Ureter (tissue), 1 donor: ENCODE data around the gene PSMA7. TPM values are rescaled to one million over a fixed set of nuclear protein-coding genes. Genes with fewer than 3 reads are reported as not detected.

Source experiments
- DNase-seq: peaks from one replicate; pipeline ENCODE4 v3.0.0-alpha.2; 2020; ENCODE audit warnings: low spot score
- total RNA-seq: library from RNA; stranded (reverse); gene quantifications from one replicate; pipeline ENCODE4 v1.2.4, GENCODE V29; 2023
- donor health status: DM: yes; HTN: yes; CAD: no.

Gene PSMA7
- total RNA-seq, 1 donor from 2014 or later: 181 TPM

DNA sequence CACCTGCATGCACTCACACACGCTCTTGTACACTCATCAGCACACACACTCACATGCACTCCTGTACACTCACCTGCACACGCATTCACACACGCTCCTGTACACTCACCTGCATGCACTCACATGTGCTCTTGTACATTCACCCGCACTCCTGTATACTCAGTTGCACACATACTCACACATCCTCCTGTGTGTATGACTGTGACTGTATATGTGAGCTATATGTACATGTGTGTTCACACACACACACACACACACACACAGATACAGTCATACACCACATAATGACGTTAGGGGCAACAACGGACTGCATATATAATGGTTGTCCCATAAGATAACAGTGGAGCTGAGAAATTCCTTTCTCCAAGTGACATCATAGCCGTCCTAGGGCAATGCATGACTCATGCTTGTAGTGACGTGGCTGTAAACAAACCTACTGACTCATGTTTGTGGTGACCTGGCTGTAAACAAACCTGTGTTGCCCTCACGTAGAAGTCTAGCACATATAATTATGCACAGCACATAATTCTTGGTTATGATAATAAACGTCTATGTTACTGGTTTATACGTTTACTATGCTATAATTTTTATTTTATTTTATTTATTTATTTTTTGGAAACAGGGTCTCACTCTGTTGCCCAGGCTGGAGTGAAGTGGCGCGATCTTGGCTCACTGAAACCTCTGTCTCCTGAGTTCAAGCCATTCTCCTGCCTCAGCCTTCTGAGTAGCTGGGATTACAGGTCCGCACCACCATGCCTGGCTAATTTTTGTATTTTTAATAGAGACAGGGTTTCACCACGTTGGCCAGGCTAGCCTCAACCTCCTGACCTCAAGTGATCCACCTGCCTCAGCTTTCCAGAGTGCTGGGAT lies 54.7 kb downstream of the PSMA7 start:
- DNase-seq: no peak

- DNase-seq: no peak
These were observed 55.6 kb downstream of the PSMA7 start for GRCh38 chr20:62087632-62088031.

GRCh38 chr20:62087227-62087626 lies 56.0 kb downstream of the PSMA7 start:
- DNase-seq: no peak

Other genes with a start within 250 kb of the PSMA7 start
- 31.3 TPM for gene TAF4, start 77.5 kb downstream of the PSMA7 start, total RNA-seq
- 39.0 TPM for gene LSM14B, start 20.9 kb downstream of the PSMA7 start, total RNA-seq
- 15.6 TPM for gene SS18L1, start 375 bp upstream of the PSMA7 start, total RNA-seq
- 35.5 TPM for gene MTG2, start 39.6 kb upstream of the PSMA7 start, total RNA-seq
- gene HRH3, start 76.9 kb upstream of the PSMA7 start, total RNA-seq: 4.2 TPM
- gene OSBPL2, start 95.1 kb upstream of the PSMA7 start, total RNA-seq: 130 TPM
- 72.6 TPM for gene ADRM1, start 159.6 kb upstream of the PSMA7 start, total RNA-seq
- 433 TPM for gene LAMA5, start 223.9 kb upstream of the PSMA7 start, total RNA-seq
- 1,691 TPM for gene RPS21, start 243.7 kb upstream of the PSMA7 start, total RNA-seq